SH-SY5Y (cell line): ENCODE data around the gene PCSK4.

Experiments
- GATA2 ChIP-seq: IDR thresholded peaks from 2 replicates; pipeline ENCODE4 v1.6.1; 2011; ENCODE audit warnings: mild to moderate bottlenecking, low read depth, low read length
- GATA3 ChIP-seq: IDR thresholded peaks from 2 replicates; pipeline ENCODE4 v1.6.1; 2011; ENCODE audit warnings: low read depth, mild to moderate bottlenecking, low read length, moderate library complexity

PCSK4 gene

GRCh38 chr19:1452802-1453524 lies 37.2 kb downstream of the PCSK4 start:
- TF ChIP-seq GATA2 (no peak), GATA3 (no peak)

GRCh38 chr19:1451916-1452801 lies 38.0 kb downstream of the PCSK4 start:
- TF ChIP-seq GATA2 = no peak
- TF ChIP-seq GATA3 = no peak

- TF ChIP-seq GATA2 (no peak), GATA3 (no peak)
These were observed 39.1 kb downstream of the PCSK4 start for GRCh38 chr19:1450735-1451731.

- TF ChIP-seq GATA2 (no peak), GATA3 (no peak)
These were observed 40.4 kb downstream of the PCSK4 start, which contains the start of gene APC2 for GRCh38 chr19:1449467-1450442. APC2 (plus strand) TSS chr19:1450121; CDS start chr19:1453002, 2,881 bp downstream.

- TF ChIP-seq GATA2 = no peak
- no peak for TF ChIP-seq GATA3
These were observed 42.2 kb downstream of the PCSK4 start for GRCh38 chr19:1447944-1448343.

GRCh38 chr19:1447504-1447903 lies 42.6 kb downstream of the PCSK4 start:
- TF ChIP-seq GATA2 = no peak
- TF ChIP-seq GATA3 = no peak

- TF ChIP-seq GATA2 = no peak
- no peak for TF ChIP-seq GATA3
These were observed 43.3 kb downstream of the PCSK4 start for GRCh38 chr19:1446713-1447481.

GRCh38 chr19:1445932-1446712 lies 44.0 kb downstream of the PCSK4 start:
- TF ChIP-seq GATA3 = no peak
- TF ChIP-seq GATA2 = no peak

- no peak for TF ChIP-seq GATA2
- no peak for TF ChIP-seq GATA3
These were observed 44.8 kb downstream of the PCSK4 start for GRCh38 chr19:1445185-1445931.

GRCh38 chr19:1441677-1442438 lies 48.3 kb downstream of the PCSK4 start:
- TF ChIP-seq GATA2 = no peak
- no peak for TF ChIP-seq GATA3

GRCh38 chr19:1441022-1441426 lies 49.1 kb downstream of the PCSK4 start:
- TF ChIP-seq GATA2 (no peak), GATA3 (no peak)
